ENCODE results near the gene PEF1.

Gene PEF1

DNA sequence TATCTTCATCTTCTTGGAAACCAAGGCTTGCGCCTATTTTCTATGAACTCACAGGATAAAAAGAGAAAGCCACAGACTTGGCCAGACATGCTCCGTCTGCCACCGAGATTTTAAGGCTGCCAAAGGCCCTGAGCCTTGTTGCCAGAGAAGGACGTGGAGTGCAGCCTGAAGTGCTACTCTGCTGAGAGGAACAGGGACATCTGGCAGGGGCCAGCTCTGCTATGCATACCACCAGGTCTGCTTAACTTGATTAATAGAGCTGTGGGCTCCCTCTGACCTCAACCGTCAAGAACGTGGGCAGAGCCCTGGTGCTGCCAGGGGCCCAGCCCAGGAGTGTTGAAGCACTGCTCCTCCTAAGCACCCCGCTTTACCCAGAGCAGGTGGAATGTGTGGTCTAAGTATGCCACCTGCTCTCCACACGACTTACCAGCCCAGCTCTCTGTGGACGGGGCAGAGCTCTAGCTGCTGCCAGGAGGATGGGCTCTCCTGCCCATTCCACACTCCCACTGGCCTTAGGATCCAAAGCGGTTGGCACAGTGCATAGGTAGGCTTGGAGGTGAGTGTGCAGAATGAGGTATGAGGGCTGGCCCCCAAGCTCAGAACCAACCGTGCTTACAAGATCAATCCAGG lies 16.6 kb downstream of the PEF1 start:
- DNase-seq (ENCODE audit: low spot score), result no peak

DNA sequence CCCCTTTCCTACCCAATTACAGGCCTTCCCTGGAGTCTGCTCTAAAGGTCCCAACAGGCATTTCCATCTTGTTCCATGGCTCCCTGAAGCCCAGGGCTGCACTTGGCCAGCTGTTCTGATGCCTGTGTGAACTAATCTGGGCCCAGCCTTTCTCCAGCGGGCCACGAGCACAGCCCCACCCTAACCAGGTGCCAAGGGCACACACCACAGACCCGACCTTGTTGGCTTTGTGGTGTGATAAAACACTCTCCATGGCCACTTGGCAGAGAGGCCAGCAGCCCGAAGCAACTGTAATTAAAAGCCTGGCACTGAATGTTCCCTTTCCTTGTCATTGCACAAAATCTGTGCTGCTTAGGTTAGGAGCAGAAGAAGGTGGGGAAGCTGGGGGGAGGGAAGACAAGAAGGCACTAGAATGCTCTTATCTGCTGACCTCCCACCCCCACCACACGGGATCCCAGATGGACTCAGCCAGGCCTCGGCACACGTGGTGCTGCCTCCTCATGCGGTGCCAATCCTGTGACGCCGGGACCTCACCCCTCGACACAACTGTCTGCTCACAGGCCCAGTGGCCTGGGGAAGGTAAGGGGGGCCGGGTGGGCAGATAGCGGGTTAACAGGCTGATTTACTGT lies 17.3 kb downstream of the PEF1 start:
- no peak for DNase-seq (ENCODE audit: low spot score)

DNA sequence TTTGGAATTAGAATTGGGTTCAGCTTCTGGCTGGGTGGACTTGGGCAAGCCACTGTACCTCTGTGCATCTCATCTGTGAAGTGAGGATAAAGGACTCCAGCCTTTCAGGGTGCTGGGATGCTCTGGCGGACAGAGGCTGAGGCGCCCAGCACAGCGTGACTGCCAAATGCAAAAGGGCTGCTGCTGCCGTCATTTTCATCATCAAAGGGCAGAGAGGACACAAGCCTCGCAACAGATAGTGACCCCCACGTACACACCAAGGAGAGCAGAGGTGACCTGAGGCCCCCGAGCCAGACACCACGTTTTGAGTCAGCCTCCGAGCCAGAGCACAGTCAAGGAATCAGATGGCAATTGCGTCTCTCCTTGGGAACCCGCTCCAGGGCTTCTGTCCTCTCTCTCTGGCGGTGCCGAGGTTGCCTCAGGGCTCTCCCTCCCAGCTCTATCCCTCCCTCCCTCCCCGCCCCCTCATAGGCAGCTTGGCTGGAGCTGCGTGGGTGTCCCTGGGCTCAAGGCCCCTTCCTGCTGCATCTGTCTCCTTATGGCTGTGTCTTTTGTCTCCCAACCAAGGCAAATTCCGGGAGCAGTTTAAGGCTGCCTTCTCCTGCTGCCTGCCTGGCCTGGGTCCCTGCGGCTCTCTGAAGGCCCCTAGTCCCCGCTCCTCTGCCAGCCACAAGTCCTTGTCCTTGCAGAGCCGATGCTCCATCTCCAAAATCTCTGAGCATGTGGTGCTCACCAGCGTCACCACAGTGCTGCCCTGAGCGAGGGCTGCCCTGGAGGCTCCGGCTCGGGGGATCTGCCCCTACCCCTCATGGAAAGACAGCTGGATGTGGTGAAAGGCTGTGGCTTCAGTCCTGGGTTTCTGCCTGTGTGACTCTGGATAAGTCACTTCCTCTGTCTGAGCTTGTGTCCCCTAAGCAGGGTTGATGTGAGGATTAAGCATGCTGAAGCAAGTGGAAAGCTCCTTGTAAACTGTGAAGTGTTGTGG lies 18.2 kb downstream of the PEF1 start:
- DNase-seq (ENCODE audit: low spot score), result no peak

DNA sequence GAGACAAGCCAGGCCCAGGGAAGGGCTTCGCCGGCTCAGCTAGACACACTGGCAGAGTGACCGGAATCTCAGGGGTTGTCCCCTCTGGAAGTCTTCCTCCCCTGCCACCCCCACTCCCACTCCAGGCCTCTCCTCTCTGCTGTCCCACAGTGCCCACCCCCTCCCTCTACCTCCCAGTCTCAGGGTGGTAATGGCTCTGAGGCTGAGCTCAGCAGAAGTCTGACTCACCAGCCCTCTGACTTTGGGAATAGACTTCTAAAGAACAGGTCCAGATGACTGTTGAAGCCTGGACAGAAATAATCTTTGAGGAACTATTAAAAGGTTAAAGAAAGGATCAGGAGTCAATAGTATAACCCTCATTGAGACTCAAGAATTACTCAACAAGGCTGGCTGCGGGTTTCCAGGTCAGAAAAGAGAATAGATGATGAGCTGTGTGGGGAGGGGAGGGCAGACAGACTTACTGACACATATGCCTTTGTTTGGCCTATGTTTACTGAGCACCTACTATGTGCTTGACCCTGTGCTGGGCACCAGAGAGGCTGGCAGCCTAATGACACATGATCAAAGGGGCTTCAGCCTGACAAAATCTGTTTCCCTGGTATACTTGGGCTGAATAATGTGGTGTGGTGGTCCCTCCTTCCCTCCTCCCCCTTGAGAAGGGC lies 19.0 kb downstream of the PEF1 start:
- DNase-seq (ENCODE audit: low spot score), result no peak

DNA sequence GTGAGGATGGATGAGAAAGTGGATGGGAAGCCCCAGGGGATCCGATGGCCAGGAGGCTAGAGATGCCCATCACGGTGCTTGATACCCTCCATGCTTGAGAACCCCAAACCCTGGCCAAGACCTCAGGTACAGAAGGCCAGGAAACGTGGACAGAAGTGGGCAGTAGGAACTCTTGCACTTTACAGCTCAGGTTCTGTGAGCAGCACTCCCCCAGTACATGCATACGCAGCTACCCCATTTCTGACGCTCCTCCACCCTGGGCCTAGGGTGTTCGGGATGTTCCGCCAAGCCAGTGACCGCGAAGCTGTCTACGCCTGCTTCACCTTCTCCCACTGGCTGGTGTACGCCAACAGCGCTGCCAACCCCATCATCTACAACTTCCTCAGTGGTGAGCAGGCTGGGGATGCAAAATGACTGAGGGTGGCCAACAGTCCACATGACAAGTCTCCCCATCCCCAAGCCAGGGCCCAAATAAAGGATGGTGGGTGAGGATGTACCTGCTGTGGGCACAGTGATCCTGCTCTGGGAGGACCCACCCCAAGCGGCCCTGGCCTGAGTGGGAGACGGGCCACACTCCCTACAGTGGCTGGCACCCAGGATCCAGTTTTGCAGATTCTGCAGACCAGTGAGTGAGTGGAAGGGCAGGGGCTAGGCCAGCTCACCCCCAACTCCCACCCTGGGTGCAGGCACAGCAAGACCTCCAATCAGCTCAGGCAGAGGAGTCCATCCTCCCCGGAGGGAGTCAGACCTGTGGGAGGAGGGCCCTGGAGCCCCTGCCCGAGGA lies 19.8 kb downstream of the PEF1 start:
- DNase-seq (ENCODE audit: low spot score), result no peak

DNA sequence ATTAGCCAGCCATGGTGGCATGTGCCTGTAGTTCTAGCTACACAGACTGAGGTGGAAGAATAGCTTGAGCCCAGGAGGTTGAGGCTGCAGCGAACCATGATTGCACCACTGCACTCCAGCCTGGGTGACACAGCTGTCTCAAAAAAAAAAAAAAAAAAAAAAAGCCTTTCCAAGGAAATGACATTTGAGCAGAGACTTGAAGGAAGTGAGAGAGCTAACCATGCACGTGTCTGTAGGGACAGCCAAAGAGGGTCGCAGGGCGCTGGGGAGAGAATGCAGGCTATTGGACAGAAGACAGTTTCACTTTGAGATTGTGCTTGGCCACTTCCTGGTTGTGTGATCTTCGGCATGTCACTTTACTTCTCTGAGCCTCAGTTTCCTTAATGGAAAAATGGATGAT lies 20.4 kb downstream of the PEF1 start:
- no peak for DNase-seq (ENCODE audit: low spot score)

DNA sequence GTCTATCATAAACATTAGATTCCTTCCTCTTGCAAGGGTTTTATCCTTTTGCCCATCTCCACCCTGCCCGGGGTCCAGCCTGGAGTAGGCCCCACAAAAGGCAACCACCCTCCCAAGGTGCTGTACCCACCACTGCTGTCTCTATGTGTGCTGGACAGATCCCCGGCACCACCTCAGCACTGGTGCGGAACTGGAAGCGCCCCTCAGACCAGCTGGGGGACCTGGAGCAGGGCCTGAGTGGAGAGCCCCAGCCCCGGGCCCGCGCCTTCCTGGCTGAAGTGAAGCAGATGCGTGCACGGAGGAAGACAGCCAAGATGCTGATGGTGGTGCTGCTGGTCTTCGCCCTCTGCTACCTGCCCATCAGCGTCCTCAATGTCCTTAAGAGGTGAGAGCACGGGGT lies 21.3 kb downstream of the PEF1 start:
- no peak for DNase-seq (ENCODE audit: low spot score)

DNA sequence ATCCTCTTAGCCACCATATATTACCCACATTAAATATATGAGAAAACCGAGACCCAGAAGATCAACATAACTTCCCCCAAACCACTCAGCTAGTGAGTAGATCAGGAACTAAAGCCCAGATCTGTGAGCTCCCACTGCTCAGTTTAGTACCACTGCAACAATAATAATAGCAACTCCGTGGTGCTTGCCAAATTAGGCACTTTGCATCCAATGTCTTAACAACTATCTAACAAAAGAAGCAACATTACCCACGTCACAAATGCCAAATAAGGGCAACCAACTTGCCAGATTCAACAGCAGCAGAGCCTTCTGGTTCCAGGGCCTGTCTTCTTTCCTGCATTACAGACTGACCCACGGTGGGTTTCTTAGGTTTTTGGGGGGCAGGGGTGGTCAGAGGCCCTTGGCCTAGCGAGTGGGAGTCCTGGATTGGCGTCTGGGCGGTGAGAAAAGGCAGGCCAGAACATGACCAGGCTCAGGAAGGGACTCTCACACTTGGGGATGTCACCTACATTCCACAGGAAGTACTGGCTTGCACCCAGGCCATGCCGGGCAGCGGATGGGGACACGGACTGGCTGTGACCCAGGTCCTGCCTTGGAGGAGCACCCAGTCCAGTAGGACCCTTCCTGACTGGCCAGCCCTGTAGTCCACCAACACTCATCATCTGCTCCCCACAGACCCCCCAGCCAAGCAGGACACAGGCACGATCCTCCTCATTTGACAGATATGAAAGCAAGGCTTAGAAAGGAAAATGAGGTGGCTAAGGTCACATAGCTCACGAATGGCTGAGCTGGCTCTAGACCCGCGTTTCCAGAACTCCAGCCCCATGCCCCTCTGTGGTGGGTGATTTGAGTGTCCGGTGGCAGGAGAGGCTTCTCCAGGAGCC lies 22.6 kb downstream of the PEF1 start:
- no peak for DNase-seq (ENCODE audit: low spot score)

DNA sequence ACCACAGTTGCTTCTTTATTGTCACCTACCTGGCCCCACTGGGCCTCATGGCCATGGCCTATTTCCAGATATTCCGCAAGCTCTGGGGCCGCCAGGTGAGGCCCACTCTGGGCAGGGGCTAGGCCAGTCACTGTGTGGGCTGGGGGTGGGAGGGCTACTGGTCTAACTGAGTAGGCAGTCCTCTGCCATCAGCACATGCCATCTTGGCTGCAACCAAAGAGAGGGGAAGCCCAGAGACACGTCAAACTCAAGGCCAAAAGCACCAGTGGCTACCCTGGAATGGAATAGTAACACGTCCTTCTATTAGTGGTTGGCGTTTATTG lies 23.2 kb downstream of the PEF1 start:
- no peak for DNase-seq (ENCODE audit: low spot score)

DNA sequence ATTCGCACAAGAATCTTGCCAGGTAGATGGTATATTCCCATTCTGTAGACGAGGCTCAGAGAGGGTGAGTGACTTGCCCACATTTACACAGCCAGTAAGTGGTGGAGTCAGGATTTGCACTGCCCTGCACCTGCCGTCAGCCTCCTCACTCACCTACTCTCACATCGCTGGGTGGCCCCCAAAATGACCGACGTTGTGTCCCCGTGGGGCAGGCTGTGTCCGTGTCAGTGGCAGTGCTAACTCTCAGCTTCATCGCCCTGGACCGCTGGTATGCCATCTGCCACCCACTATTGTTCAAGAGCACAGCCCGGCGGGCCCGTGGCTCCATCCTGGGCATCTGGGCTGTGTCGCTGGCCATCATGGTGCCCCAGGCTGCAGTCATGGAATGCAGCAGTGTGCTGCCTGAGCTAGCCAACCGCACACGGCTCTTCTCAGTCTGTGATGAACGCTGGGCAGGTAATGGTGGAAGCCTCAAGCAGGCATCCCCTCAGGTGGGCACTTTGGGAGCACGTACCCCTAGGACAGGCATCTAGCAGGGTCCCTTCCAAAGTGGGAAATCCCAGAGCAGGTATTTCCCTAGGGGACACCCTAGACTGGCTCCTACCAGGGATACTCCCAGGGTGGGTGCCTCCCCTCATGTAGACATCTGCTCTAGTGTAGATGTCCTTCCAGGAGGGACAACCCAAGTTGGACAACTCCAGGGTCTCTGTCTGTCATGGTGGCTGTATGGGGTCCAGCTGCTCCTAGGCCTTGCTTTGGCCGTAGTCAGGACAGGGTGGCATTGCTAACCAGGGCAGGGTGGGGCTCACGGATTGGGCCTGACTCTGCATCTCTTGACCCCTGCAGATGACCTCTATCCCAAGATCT lies 23.8 kb downstream of the PEF1 start:
- no peak for DNase-seq (ENCODE audit: low spot score)

DNA sequence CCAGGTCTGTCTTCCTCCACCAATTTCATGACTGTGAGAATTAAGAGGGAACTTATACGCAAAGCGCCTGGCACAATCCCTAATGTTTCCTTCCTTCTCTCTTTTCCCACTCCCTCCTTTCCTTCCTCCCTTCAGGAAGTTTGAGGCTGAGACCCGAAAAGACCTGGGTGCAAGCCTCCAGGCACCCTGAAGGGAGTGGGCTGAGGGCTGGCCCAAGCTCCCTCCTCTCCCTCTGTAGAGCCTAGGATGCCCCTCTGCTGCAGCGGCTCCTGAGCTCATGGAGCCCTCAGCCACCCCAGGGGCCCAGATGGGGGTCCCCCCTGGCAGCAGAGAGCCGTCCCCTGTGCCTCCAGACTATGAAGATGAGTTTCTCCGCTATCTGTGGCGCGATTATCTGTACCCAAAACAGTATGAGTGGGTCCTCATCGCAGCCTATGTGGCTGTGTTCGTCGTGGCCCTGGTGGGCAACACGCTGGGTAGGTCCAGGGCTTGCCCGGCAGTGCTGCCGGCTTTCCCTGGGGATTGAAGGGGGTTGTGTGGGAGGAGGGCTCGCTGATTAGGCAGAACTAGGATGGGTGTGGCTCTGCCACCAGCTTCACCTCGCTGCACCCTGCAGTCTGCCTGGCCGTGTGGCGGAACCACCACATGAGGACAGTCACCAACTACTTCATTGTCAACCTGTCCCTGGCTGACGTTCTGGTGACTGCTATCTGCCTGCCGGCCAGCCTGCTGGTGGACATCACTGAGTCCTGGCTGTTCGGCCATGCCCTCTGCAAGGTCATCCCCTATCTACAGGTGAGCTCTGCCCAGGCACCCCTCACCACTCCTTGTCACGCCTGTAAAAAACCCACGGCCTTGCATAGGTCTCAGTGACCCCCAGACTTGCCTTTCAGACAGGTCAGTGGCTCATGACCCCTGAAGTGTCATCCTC lies 25.5 kb downstream of the PEF1 start:
- no peak for DNase-seq (ENCODE audit: low spot score)

DNA sequence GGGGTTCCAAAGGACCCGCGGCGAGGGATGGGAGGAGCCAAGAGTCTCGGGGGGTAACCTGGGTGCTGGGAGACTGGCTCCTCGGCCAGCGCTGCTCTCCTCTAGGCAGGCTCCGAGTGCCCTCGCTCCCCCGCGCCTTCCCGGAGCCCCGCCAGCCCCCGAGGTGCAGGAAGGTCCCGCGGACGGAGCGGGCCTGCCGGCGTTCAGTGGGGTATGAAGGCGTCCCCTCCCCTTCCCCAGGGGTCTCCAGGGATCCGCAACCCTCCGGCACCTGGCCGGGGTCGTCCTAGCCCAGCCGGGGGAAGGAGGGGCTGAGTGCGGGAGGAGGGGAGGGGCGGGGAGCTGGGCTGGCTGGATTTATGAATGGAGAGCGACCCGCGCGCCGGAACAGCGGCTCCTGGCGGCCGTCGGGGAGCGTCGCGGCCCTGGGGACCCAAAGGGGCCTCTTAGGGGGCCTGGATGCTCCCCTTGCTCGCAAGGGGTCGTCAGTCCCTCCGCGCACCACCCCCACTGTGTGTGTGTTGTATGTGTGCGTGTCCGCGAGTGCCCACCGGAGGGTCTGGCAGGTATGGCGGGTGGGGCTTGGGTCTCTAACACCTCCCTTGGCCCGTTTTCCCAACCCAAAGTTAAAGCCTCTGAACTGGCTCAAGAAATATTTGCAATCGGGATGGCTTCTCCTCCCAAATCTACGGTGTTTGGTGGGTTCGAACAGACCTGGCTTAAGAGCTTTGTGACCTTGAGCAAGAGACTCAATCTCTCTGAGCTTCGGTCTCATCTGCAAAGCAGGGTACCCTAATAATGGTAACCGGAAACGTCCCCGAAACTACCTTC lies 26.5 kb downstream of the PEF1 start:
- DNase-seq (ENCODE audit: low spot score), result no peak

DNA sequence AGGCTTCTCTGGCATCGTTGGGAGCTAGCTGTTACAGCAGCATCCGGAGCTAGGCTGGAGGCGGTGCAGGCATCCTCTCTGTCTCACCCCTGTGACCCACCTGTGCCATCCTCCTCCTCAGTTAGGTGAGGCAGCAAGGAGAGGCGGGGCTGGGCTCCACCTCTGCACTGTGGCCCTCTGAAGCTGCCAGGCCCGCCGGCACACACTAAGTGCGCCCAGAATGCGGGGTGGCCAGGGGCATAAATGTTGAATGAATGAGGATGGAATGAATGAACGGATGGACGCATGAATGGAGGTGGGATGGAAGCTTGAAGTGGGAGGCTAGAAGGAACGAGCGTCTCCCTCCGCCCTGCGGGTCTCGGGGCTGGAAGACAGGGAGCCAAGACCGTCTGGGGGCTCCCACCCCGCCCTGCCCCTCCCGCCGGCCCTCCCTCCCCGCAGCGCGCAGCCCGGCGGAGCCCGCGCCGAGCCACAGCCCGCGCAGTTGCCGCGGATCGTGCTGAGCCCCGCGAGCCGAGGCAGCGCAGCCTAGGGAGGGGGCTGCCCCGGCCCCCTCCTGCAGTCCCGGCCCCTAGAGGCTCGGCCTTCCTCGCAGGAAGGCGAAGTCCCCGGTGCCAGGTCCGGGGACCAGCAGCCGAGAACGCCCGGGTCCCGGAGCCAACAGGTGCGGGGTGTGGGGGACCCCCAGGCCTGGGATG lies 27.3 kb downstream of the PEF1 start, which contains the start of gene HCRTR1:
Gene HCRTR1, plus strand, starts transcription at position 472 of the 698 bp plus-strand sequence. CDS start 1,504 bp downstream, outside the sequence.
- DNase-seq (ENCODE audit: low spot score), result no peak

DNA sequence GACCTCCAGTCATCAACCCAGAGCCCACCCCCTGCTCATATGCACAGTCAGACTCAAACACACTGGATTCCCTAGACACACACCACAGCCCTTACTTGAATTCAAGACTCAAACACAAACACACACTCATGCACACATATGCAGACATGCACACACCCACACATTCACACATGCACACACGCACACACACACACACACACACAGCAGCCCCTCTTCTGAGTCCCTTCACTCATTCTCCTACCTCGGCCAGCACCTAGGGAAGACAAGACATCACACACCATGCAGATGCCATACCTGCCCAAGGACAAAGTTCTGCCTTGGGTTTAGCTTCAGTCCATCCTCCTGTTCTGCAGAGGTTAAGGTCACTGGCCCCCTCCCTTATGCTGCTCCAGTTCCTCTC lies 28.7 kb downstream of the PEF1 start:
- no peak for DNase-seq (ENCODE audit: low spot score)

DNA sequence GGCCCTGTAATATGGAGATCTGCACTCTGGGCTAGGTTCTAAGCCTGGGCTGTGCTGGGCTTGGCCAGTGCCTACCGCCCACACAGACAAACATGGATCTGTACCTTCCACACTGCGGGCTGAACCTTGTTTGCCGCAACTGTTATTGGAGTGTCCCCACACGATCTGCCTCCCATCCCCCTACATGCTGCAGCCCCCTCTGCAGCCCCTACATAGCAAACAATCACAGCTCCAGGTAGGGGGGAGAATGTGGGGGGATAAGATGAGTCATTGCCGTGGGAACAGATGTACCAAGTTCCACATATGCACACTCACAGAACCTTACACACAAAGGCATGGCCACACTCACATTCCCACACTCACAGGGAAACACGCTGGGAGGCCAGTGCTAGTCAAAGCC lies 29.3 kb downstream of the PEF1 start:
- no peak for DNase-seq (ENCODE audit: low spot score)

DNA sequence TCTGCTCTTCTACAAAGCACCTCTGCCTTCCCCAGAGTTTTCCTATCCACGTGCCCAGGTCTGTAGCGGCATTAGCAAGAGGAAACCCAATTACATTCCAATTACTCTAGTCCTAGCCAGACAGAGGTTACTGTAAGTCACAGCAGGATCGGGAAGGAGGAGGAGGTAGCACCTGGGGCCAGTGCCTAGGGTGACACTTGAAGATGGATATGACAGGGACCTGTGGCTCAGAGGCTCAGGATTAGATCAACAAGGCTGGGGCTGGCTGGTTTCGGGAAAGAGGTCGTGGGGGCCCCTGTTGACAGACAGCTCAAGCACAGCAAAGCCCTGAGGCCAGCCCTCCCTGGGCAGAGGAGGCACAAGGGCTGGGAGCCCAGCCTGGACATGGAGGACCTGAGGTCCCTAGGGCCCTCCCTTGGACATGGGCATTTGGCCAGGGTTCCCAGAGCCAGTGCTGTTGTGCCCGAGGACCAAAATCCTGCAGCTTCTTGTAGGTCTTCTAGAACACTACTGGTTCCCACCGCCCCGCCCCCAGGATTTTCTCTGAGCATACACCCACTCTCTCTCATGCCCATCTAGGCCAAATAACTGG lies 30.2 kb downstream of the PEF1 start:
- DNase-seq (ENCODE audit: low spot score), result no peak
